ENCODE measurements around the gene RNF103. TPM values are rescaled to one million over a fixed set of nuclear protein-coding genes. Genes with fewer than 3 reads are reported as not detected.

Gene RNF103
- total and polyA plus RNA-seq, 4 donors: 15.4 to 38.2 (median 19.4) TPM

DNA sequence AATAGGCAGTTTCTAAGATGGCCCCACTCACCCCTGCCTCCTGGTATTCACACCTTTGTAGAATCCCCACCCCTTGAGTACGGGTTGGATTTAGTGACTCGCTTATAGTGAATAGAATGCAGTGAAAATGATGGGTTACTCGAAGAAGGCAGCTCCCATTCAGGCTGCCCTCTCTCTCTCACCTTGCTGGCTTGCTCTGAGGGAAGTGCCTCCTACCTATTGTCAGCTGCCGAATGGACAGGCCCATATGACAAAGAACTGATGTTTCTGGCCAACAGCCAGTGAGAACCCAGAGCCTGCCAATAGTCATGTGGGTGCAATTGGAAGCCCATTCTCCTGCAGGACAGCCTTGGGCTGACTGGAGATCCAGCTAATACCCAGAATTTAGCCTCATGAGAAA, 22.1 kb upstream of the RNF103 start:
- no peak overlapping the region for H3K4me3 ChIP-seq (ENCODE audit: low read depth in 1 of 3, low read length in 3 of 3)
- DNase-seq (ENCODE audit: low spot score): no peak
- no peaks in the 10 kb centered on the region for H3K9me3 ChIP-seq (ENCODE audit: control insufficient read depth in 4 of 4, low read length in 3 of 4)
- no peaks in the 10 kb centered on the region for H3K36me3 ChIP-seq (ENCODE audit: control insufficient read depth in 4 of 4, insufficient read depth in 3 of 4, low read depth in 1 of 4, low read length in 3 of 4)
- no peak overlapping the region for H3K27ac ChIP-seq (ENCODE audit: low read depth in 1 of 2, low read length in 2 of 2)
- H3K4me1 ChIP-seq (ENCODE audit: control insufficient read depth in 4 of 4, insufficient read depth in 4 of 4, low read length in 3 of 4): peaks cover 2 to 7% (median 5%) of the 10 kb centered on the region in 4 donors
- no peak overlapping the region for H3K9ac ChIP-seq (ENCODE audit: low read depth in 1 of 2, low read length in 2 of 2)
- TF ChIP-seq HNF4G (IDR thresholded peaks at IDR 0.05) (no peak), FOXA2 (IDR thresholded peaks at IDR 0.05) (no peak), GABPA (IDR thresholded peaks at IDR 0.05 in 1 of 2, conservative IDR thresholded peaks at IDR 0.05 in 1 of 2) (no peak), FOXA1 (IDR thresholded peaks at IDR 0.05) (no peak)
- TF ChIP-seq, protein P1, sequence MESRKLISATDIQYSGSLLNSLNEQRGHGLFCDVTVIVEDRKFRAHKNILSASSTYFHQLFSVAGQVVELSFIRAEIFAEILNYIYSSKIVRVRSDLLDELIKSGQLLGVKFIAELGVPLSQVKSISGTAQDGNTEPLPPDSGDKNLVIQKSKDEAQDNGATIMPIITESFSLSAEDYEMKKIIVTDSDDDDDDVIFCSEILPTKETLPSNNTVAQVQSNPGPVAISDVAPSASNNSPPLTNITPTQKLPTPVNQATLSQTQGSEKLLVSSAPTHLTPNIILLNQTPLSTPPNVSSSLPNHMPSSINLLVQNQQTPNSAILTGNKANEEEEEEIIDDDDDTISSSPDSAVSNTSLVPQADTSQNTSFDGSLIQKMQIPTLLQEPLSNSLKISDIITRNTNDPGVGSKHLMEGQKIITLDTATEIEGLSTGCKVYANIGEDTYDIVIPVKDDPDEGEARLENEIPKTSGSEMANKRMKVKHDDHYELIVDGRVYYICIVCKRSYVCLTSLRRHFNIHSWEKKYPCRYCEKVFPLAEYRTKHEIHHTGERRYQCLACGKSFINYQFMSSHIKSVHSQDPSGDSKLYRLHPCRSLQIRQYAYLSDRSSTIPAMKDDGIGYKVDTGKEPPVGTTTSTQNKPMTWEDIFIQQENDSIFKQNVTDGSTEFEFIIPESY (IDR thresholded peaks at IDR 0.05): no peak
- WGBS: 83% methylated on average over 4 of the region's 4 CpGs
- no peaks in the 10 kb centered on the region for H3K27me3 ChIP-seq (ENCODE audit: control insufficient read depth in 4 of 4, insufficient read depth in 4 of 4, low read length in 3 of 4)

DNA sequence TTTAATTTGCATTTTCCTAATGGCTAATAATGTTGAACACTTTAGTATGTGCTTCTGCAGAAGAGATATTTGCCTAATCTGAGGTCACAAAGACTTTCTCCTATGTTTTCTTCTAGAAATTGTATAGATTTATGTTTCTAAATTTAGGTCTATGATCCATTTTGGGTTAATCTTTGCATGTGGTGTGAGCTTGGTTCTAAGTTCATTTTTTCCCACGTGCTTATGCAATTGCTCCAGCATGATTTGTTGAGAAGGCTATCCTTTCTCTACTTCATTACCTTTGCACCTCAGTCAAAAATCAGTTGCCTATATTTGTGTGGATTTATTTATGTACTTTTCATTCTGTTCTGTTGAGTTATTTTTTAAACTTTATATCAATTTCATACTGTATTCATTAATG, 15.0 kb upstream of the RNF103 start:
- WGBS: 20% methylated on average over 1 of the region's 1 CpG
- H3K9me3 ChIP-seq (ENCODE audit: control insufficient read depth in 4 of 4, low read length in 3 of 4): peaks cover 0 to 3% (median under 1%) of the 10 kb centered on the region in 4 donors

DNA sequence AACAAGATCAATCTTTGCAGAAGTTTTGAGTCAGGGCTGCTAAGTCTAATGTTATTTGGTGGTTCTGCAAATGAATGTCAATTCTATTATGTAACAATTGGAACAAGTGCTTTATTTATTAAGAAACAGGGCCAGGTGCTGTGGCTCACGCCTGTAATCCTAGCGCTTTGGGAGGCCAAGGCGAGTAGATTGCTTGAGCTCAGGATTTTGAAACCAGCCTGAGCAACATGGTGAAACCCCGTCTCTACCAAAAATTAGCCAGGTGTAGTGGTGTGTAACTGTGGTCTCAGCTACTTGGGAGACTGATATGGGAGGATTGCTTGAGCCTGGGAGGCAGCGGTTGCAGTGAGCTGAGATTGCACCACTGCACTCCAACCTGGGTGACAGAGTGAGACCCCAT, 13.2 kb upstream of the RNF103 start:
- Histone ChIP-seq H3K9me3 (ENCODE audit: control insufficient read depth in 4 of 4, low read length in 3 of 4) (peaks cover 0 to 3% (median under 1%) of the 10 kb centered on the region in 4 donors), H3K36me3 (ENCODE audit: control insufficient read depth in 4 of 4, insufficient read depth in 3 of 4, low read depth in 1 of 4, low read length in 3 of 4) (no peaks in the 10 kb centered on the region), H3K27ac (ENCODE audit: low read depth in 1 of 2, low read length in 2 of 2) (peak overlapping the region in 1 of 2 donors; percentile 15), H3K4me1 (ENCODE audit: control insufficient read depth in 4 of 4, insufficient read depth in 4 of 4, low read length in 3 of 4) (peaks cover 12 to 28% (median 19%) of the 10 kb centered on the region in 4 donors), H3K9ac (ENCODE audit: low read depth in 1 of 2, low read length in 2 of 2) (no peak overlapping the region), H3K27me3 (ENCODE audit: control insufficient read depth in 4 of 4, insufficient read depth in 4 of 4, low read length in 3 of 4) (no peaks in the 10 kb centered on the region), H3K4me3 (ENCODE audit: low read depth in 1 of 3, low read length in 3 of 3) (no peak overlapping the region)
- no peak for DNase-seq (ENCODE audit: low spot score)
- WGBS: 32% methylated on average over 5 of the region's 5 CpGs
- TF ChIP-seq RAD21 (IDR thresholded peaks at IDR 0.05) (peak in 1 of 2 donors; percentile 18), YY1 (IDR thresholded peaks at IDR 0.05) (peak; percentile 11), JUND (IDR thresholded peaks at IDR 0.05) (peak; percentile 15 to 37), GABPA (IDR thresholded peaks at IDR 0.05 in 1 of 2, conservative IDR thresholded peaks at IDR 0.05 in 1 of 2) (no peak), EGR1 (IDR thresholded peaks at IDR 0.05; ENCODE audit: low read depth in 2 of 2) (no peak), HNF4A (conservative IDR thresholded peaks at IDR 0.05) (peak; percentile 46 to 56), RXRA (IDR thresholded peaks at IDR 0.05) (peak in 1 of 2 donors; percentile 25)
- TF ChIP-seq, protein P2, sequence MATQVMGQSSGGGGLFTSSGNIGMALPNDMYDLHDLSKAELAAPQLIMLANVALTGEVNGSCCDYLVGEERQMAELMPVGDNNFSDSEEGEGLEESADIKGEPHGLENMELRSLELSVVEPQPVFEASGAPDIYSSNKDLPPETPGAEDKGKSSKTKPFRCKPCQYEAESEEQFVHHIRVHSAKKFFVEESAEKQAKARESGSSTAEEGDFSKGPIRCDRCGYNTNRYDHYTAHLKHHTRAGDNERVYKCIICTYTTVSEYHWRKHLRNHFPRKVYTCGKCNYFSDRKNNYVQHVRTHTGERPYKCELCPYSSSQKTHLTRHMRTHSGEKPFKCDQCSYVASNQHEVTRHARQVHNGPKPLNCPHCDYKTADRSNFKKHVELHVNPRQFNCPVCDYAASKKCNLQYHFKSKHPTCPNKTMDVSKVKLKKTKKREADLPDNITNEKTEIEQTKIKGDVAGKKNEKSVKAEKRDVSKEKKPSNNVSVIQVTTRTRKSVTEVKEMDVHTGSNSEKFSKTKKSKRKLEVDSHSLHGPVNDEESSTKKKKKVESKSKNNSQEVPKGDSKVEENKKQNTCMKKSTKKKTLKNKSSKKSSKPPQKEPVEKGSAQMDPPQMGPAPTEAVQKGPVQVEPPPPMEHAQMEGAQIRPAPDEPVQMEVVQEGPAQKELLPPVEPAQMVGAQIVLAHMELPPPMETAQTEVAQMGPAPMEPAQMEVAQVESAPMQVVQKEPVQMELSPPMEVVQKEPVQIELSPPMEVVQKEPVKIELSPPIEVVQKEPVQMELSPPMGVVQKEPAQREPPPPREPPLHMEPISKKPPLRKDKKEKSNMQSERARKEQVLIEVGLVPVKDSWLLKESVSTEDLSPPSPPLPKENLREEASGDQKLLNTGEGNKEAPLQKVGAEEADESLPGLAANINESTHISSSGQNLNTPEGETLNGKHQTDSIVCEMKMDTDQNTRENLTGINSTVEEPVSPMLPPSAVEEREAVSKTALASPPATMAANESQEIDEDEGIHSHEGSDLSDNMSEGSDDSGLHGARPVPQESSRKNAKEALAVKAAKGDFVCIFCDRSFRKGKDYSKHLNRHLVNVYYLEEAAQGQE (IDR thresholded peaks at IDR 0.05): no peak
- TF ChIP-seq, protein P1 (IDR thresholded peaks at IDR 0.05): no peak

More for the DNA sequence above, 15.0 kb upstream of the RNF103 start:
- Histone ChIP-seq H3K27me3 (ENCODE audit: control insufficient read depth in 4 of 4, insufficient read depth in 4 of 4, low read length in 3 of 4) (no peaks in the 10 kb centered on the region), H3K36me3 (ENCODE audit: control insufficient read depth in 4 of 4, insufficient read depth in 3 of 4, low read depth in 1 of 4, low read length in 3 of 4) (no peaks in the 10 kb centered on the region), H3K4me3 (ENCODE audit: low read depth in 1 of 3, low read length in 3 of 3) (no peak overlapping the region), H3K4me1 (ENCODE audit: control insufficient read depth in 4 of 4, insufficient read depth in 4 of 4, low read length in 3 of 4) (peaks cover 0 to 13% (median 2%) of the 10 kb centered on the region in 4 donors), H3K27ac (ENCODE audit: low read depth in 1 of 2, low read length in 2 of 2) (no peak overlapping the region), H3K9ac (ENCODE audit: low read depth in 1 of 2, low read length in 2 of 2) (no peak overlapping the region)
- TF ChIP-seq TAF1 (conservative IDR thresholded peaks at IDR 0.05) (no peak), HNF4G (IDR thresholded peaks at IDR 0.05) (no peak), JUND (IDR thresholded peaks at IDR 0.05) (no peak), SP1 (IDR thresholded peaks at IDR 0.05) (no peak), FOXA2 (IDR thresholded peaks at IDR 0.05) (no peak), HNF4A (conservative IDR thresholded peaks at IDR 0.05) (peak; percentile 18 to 43)
- DNase-seq (ENCODE audit: low spot score): no peak

Data from liver (tissue), 9 donors.